Stomach (tissue), 9 donors: ENCODE results near the gene SPAG16. TPM values are rescaled to one million over a fixed set of nuclear protein-coding genes. Genes with fewer than 3 reads are reported as not detected.

Source experiments
- DNase-seq, 2 donors: peaks; one replicate each; pipeline versions ENCODE4 v3.0.0 to v3.0.0-alpha.2; 2013 to 2019
- H3K27ac ChIP-seq, 5 donors: fragments of 200-600 bp in 4 of 5; sonication (generic) in 4 of 5; one replicate each; pipeline ENCODE4 v1.5.1; 2013 to 2019; ENCODE audit warnings: mild to moderate bottlenecking in 1 of 5, moderate library complexity in 1 of 5
- H3K27me3 ChIP-seq, 3 donors: fragments of 200-600 bp; sonication (generic); one replicate each; pipeline ENCODE4 v1.5.1; 2017 to 2019; ENCODE audit warnings: mixed run types in 1 of 3
- H3K36me3 ChIP-seq, 4 donors: fragments of 200-600 bp; sonication (generic); 1 replicate in 3 of 4; 2 replicates in 1 of 4; pipeline ENCODE4 v1.5.1; 2016 to 2019
- H3K4me1 ChIP-seq, 4 donors: fragments of 200-600 bp; sonication (generic); one replicate each; pipeline ENCODE4 v1.5.1; 2016 to 2019
- H3K4me3 ChIP-seq, 4 donors: fragments of 200-600 bp; sonication (generic) in 3 of 4; one replicate each; pipeline ENCODE4 v1.5.1; 2016 to 2019; ENCODE audit warnings: mild to moderate bottlenecking in 1 of 4
- H3K9me3 ChIP-seq, 4 donors: fragments of 200-600 bp; sonication (generic); one replicate each; pipeline ENCODE4 v1.5.1; 2016 to 2019
- EP300 ChIP-seq: sonication (generic); formaldehyde crosslinking; IDR thresholded peaks from one replicate; pipeline ENCODE4 v1.6.1; 2017; ENCODE audit warnings: antibody characterized with exemption
- POLR2A ChIP-seq, 4 donors: fragments of 450-650 bp; IDR thresholded peaks; one replicate each; pipeline ENCODE4 v1.6.1; 2016; ENCODE audit warnings: antibody characterized with exemption in 4 of 4, control low read depth in 2 of 4, mild to moderate bottlenecking in 1 of 4, moderate library complexity in 1 of 4
- POLR2AphosphoS5 ChIP-seq, 3 donors: sonication (generic); formaldehyde crosslinking; IDR thresholded peaks; one replicate each; pipeline ENCODE4 v1.6.1; 2016; ENCODE audit warnings: antibody characterized with exemption in 3 of 3
- WGBS, 5 donors: extraction: QIAGEN DNeasy Blood & Tissue Kit in 3 of 5; methylation state at CpG; one replicate each; pipeline versions ENCODE4 v1.1.5 to v1.1.7; 2013 to 2018; 5-methylcytosine and 5-hydroxymethylcytosine counted together
- intact Hi-C: fragments of 100-400 bp; cut with DNase I; formaldehyde crosslinking; loops from one replicate; pipeline ENCODE4 v1.15.1; 2023; ENCODE audit warnings: low total_unique reads
- polyA plus RNA-seq, 3 donors: library from polyadenylated mRNA; stranded (reverse); fragments of 200-250 nt; gene quantifications; one replicate each; pipeline ENCODE4 v1.2.3, GENCODE V29; 2013
- total RNA-seq, 5 donors: library from RNA; depleted of rRNA; stranded (reverse); fragments of >200 nt; gene quantifications; one replicate each; pipeline versions ENCODE4 v1.1.0 to v1.2.3, GENCODE V29; 2014 to 2016
- TF ChIP-seq, protein P1 (sequence below), 7 experiments: fragments of 450-650 bp in 4 of 7; fragments of 200-600 bp in 3 of 7; sonication (generic) in 3 of 7; IDR thresholded peaks; one replicate each; pipeline ENCODE4 v1.5.1; 2016 to 2019; ENCODE audit warnings: antibody characterized with exemption in 7 of 7, control low read depth in 2 of 7, mild to moderate bottlenecking in 1 of 7
- donor health status: healthy with polysubstance abuse.
- donor health status: Bipolar disorder and iron deficiency.
- donor health status: healthy.

Gene SPAG16
- total and polyA plus RNA-seq, 8 donors = 16.0 to 137 (median 34.4) TPM

GRCh38 chr2:214169736-214170135 is 885.5 kb downstream of the SPAG16 start:
- Histone ChIP-seq H3K9me3 (no peaks in the 10 kb centered on the region), H3K4me1 (no peaks in the 10 kb centered on the region), H3K27ac (no peak overlapping the region), H3K4me3 (no peak overlapping the region), H3K36me3 (no peaks in the 10 kb centered on the region), H3K27me3 (no peaks in the 10 kb centered on the region)
- TF ChIP-seq POLR2AphosphoS5 (IDR thresholded peaks at IDR 0.05) = no peak
- TF ChIP-seq POLR2A (IDR thresholded peaks at IDR 0.05) = no peak
- TF ChIP-seq, protein P1, sequence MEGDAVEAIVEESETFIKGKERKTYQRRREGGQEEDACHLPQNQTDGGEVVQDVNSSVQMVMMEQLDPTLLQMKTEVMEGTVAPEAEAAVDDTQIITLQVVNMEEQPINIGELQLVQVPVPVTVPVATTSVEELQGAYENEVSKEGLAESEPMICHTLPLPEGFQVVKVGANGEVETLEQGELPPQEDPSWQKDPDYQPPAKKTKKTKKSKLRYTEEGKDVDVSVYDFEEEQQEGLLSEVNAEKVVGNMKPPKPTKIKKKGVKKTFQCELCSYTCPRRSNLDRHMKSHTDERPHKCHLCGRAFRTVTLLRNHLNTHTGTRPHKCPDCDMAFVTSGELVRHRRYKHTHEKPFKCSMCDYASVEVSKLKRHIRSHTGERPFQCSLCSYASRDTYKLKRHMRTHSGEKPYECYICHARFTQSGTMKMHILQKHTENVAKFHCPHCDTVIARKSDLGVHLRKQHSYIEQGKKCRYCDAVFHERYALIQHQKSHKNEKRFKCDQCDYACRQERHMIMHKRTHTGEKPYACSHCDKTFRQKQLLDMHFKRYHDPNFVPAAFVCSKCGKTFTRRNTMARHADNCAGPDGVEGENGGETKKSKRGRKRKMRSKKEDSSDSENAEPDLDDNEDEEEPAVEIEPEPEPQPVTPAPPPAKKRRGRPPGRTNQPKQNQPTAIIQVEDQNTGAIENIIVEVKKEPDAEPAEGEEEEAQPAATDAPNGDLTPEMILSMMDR (IDR thresholded peaks at IDR 0.05) = no peak
- no peak for TF ChIP-seq EP300
- intact Hi-C loops = no loop called here
- DNase-seq = no peak
- 50 to 65% (median 59%) methylated on average over 2 of the region's 2 CpGs for WGBS, 5 donors

- DNase-seq = no peak
- Histone ChIP-seq H3K27ac (no peak overlapping the region), H3K27me3 (no peaks in the 10 kb centered on the region), H3K36me3 (no peaks in the 10 kb centered on the region), H3K9me3 (no peaks in the 10 kb centered on the region), H3K4me3 (no peak overlapping the region), H3K4me1 (no peaks in the 10 kb centered on the region)
- TF ChIP-seq EP300 (no peak), POLR2AphosphoS5 (IDR thresholded peaks at IDR 0.05) (no peak), POLR2A (IDR thresholded peaks at IDR 0.05) (no peak)
- TF ChIP-seq, protein P1 (IDR thresholded peaks at IDR 0.05) = no peak
- intact Hi-C loops = no loop called here
- WGBS, 5 donors = 9 to 24% (median 13%) methylated on average over 1 of the region's 1 CpG
These were observed 890.3 kb downstream of the SPAG16 start for GRCh38 chr2:214174563-214174962.

DNA sequence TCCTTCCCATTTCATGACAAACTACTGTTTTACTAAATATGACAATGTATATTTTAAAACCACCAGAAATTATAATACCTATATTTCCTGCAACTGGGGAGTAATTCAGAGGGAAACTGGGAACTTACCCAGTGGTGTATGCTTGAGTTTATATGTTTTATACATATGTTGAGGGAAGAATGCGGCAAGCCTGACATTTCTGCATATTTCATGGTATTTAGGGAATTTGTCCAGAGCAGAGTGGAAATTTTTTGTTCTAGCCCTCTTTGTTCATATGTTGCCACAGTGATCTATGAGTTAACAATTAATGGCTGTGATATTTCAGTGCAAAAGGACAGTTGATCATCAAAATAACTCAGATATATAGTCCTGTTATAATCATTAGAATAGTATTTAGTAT is 895.8 kb downstream of the SPAG16 start:
- TF ChIP-seq POLR2AphosphoS5 (IDR thresholded peaks at IDR 0.05) (no peak), POLR2A (IDR thresholded peaks at IDR 0.05) (no peak), EP300 (no peak)
- TF ChIP-seq, protein P1 (IDR thresholded peaks at IDR 0.05) = no peak
- intact Hi-C loops = no loop called here
- WGBS, 5 donors = 77 to 93% (median 86%) methylated on average over 1 of the region's 1 CpG

GRCh38 chr2:214180686-214181085 is 896.4 kb downstream of the SPAG16 start:
- WGBS, 5 donors = 60 to 74% (median 66%) methylated on average over 3 of the region's 3 CpGs
- Histone ChIP-seq H3K27me3 (no peaks in the 10 kb centered on the region), H3K36me3 (no peaks in the 10 kb centered on the region), H3K4me1 (no peaks in the 10 kb centered on the region), H3K4me3 (no peak overlapping the region), H3K27ac (no peak overlapping the region), H3K9me3 (no peaks in the 10 kb centered on the region)
- DNase-seq = no peak
- TF ChIP-seq POLR2A (IDR thresholded peaks at IDR 0.05) (no peak), POLR2AphosphoS5 (IDR thresholded peaks at IDR 0.05) (no peak), EP300 (no peak)
- TF ChIP-seq, protein P1 (IDR thresholded peaks at IDR 0.05) = no peak
- intact Hi-C loops = no loop called here

More for the DNA sequence above, 895.8 kb downstream of the SPAG16 start:
- no peaks in the 10 kb centered on the region for H3K27me3 ChIP-seq
- no peak overlapping the region for H3K4me3 ChIP-seq
- no peaks in the 10 kb centered on the region for H3K36me3 ChIP-seq
- DNase-seq = no peak
- H3K4me1 ChIP-seq = no peaks in the 10 kb centered on the region
- no peaks in the 10 kb centered on the region for H3K9me3 ChIP-seq
- no peak overlapping the region for H3K27ac ChIP-seq
